ENCODE results near the gene WIPF3.

Gene WIPF3

DNA sequence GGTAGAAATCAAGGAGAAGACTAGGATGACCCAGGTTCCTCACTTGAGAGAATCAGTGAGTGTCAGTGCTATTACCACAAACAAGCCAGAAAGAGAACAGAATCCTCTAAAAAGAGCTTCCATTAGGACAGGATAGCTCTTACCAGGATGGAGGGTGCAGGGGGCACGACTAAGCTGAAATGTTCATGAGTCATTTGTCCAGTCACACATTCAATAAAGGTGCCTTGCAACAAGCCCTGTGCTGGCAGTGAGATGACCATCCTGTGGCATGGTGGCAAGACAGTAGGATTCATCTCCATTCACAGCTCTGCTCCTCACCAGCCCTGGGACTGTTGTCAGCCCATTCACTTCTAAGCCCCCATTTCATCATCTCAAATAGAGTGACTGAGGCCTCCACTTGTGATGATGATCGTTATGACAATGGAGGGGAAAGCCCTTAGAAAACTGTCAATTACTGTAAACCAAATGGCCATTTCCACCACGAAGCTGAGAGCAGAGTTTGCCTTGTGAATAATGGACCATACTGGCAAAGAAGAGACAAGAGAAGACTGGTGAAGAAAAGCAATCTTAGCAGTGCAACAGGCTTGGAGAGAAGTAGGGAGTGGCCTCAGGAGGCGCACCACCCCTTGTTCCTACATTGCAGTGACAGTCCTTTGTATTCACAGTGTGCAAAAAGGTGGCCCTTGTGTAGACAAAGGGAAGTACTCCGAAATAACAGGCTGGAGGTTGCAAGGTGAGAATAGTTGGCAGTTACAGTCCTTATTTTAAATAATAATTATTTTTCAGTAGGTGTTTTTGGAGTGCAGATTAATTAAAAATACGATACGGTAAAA lies 9.0 kb upstream of the WIPF3 start:
- no peak for DNase-seq (ENCODE audit: low read depth, low spot score)
- H3K4me3 ChIP-seq (ENCODE audit: low read depth, low read length) = no peak overlapping the region
- TF ChIP-seq CTCF (IDR thresholded peaks at IDR 0.05; ENCODE audit: low read depth, low read length) = no peak
- in situ Hi-C loops (cut with HindIII; ENCODE audit: low sequenced_read_pairs) = no loop called here

GRCh38 chr7:29798422-29798821 lies 7.9 kb upstream of the WIPF3 start:
- TF ChIP-seq CTCF (IDR thresholded peaks at IDR 0.05; ENCODE audit: low read depth, low read length) = no peak
- H3K4me3 ChIP-seq (ENCODE audit: low read depth, low read length) = no peak overlapping the region
- in situ Hi-C loops (cut with HindIII; ENCODE audit: low sequenced_read_pairs) = no loop called here
- DNase-seq (ENCODE audit: low read depth, low spot score) = no peak

DNA sequence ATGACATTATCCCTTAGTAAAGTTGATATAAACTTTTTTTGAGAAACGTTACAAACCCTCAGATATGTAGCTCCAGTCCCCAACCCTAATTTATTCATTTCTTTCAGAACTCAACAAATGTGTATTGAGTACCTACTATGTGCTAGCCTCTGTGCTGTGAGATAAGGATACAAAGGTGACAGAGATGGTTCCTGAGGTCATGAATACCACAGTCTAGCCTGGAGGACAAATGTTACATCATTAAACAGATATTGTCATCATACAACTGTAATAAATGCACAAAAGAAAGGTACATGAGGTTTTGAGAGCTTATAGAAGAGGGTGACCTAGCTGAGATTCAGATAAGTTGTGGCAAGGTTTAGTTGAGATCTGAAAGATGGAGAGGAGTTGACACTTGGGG lies 4.4 kb upstream of the WIPF3 start:
- in situ Hi-C loops (cut with HindIII; ENCODE audit: low sequenced_read_pairs) = no loop called here
- no peak for TF ChIP-seq CTCF (IDR thresholded peaks at IDR 0.05; ENCODE audit: low read depth, low read length)
- DNase-seq (ENCODE audit: low read depth, low spot score) = no peak
- no peak overlapping the region for H3K4me3 ChIP-seq (ENCODE audit: low read depth, low read length)

DNA sequence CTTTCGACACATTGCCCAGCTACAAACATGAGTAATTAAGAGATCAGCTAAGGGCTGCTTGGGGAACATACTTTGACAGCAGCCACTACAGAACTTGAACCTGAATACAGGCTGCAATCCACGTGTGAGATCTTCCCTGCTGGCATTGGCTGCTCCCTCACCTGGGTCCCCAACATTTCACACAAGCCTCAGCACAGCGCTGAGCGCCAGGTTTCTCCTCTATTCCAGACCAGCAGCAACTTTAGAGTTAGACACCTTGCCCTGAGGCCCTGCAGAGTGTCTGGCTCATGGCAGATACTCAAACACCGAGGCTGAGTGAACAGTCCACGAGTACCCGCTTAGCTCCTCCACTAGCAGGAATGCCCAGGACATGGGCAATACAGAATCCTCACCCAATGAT lies 1.3 kb upstream of the WIPF3 start:
- no peak for DNase-seq (ENCODE audit: low read depth, low spot score)
- in situ Hi-C loops (cut with HindIII; ENCODE audit: low sequenced_read_pairs) = no loop called here
- H3K4me3 ChIP-seq (ENCODE audit: low read depth, low read length) = no peak overlapping the region
- no peak for TF ChIP-seq CTCF (IDR thresholded peaks at IDR 0.05; ENCODE audit: low read depth, low read length)

DNA sequence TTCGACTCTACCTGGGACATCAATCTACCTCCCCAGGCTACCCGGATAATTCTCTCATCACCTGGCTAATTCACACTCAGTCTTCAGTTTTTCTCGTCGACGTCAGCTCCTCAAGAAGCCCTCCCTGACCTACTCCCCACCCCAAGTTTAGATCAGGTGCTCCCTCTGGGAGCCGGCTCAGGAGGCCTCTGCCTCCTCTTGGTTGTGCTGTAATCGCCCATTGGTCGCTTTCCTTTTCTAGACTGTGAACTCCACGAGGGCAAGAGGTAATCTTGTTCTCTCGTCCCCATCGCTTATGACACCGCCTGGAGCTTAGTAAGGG lies 461 bp upstream of the WIPF3 start:
- in situ Hi-C loops (cut with HindIII; ENCODE audit: low sequenced_read_pairs) = no loop called here
- no peak for TF ChIP-seq CTCF (IDR thresholded peaks at IDR 0.05; ENCODE audit: low read depth, low read length)
- DNase-seq (ENCODE audit: low read depth, low spot score) = no peak
- H3K4me3 ChIP-seq (ENCODE audit: low read depth, low read length) = no peak overlapping the region

GRCh38 chr7:29806995-29807841 lies 910 bp downstream of the WIPF3 start:
- TF ChIP-seq CTCF (IDR thresholded peaks at IDR 0.05; ENCODE audit: low read depth, low read length) = no peak
- no peak for DNase-seq (ENCODE audit: low read depth, low spot score)
- in situ Hi-C loops (cut with HindIII; ENCODE audit: low sequenced_read_pairs) = no loop called here
- no peak overlapping the region for H3K4me3 ChIP-seq (ENCODE audit: low read depth, low read length)
